HG03575 (cell line): Measurements from ENCODE around the gene ARMH1.
"Not testable (repeated sequence)": the region's sequence is repeated elsewhere in the genome, so short reads cannot be mapped to it uniquely, and the experiment has no call there.

Experiments used
- ATAC-seq: cut with Tn5 transposase; IDR thresholded peaks from one replicate; pipeline ENCODE4 v1.9.1; 2021; ENCODE audit not compliant: unreplicated experiment, insufficient number of reproducible peaks, low FRiP score; ENCODE audit errors: extremely low read depth

Gene ARMH1

DNA sequence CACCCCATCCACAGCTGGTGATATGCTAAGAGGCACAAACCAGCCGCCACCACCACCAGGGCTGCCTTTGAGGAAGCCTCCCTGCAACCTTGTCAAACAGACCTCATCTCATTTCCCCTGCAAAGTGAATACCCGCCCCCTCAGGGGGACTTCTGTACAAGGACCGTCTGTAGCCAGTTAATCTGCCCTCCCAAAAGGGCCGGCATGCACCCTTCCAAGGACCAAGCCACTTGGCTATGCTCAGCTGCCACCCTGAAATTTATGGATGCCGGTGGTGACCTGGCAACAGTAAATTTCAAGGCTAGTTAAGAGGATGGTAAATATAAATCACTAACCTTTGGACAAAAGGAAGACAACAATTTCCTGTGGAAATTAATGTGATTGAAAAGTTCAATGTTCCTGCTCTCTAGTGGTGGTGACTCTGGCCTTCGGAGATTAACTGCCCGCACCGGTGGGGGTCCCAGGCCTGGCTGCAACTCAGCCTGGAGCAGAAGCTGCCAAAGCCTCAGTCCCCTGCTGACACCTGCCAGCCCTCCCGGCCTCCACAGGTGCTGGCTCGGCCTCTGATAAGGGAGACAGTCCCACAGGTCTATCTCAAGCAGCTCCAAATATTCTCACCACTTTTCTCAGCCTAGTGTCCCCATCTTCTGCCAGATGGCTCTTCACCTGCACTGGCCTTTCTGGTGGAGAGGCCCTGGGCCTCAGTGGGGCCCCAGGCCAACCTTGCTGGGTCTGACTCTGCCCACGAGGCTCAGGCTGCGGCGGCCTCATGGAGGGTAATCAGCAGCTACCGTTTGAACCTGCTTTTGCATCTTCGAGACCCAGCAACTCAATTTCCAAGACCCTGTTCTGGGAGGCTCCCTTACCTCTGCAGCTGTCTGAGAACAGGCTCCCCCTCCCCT lies 12.5 kb upstream of the ARMH1 start:
- no peak for ATAC-seq

DNA sequence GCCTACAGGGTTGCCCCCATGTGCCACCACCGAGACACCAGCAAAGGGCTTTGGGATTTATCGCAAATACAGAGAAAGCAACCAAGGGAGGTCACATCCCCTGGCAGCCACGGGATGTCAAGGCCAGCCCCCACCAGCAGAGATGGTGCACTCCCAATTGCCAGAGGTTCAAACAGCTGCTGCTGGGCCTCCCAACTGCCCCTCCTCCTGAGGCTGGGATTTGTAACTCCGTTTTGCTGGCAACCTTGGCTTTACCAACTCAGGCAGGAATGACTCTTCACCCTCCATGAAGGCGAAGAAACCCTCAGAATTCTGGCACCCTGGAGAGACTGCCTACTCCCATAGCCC lies 11.9 kb upstream of the ARMH1 start:
- no peak for ATAC-seq

DNA sequence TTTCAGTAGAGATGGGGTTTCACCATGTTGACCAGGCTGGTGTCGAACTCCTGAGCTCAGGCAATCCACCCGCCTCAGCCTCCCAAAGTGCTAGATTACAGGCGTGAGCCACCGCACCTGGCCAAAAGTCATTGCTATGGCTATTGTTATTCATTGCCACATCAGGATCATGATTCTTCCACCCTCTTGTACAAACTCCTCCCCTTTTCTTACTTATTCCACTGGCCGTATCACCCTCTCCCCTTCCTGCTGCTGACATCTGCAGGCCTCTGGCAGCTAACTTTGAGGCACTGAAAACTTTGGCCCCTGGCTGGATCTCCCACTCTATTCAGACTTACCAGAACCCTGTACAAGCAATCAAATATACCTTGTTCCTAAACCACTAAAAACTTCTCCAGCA lies 11.1 kb upstream of the ARMH1 start:
- ATAC-seq, result no peak

DNA sequence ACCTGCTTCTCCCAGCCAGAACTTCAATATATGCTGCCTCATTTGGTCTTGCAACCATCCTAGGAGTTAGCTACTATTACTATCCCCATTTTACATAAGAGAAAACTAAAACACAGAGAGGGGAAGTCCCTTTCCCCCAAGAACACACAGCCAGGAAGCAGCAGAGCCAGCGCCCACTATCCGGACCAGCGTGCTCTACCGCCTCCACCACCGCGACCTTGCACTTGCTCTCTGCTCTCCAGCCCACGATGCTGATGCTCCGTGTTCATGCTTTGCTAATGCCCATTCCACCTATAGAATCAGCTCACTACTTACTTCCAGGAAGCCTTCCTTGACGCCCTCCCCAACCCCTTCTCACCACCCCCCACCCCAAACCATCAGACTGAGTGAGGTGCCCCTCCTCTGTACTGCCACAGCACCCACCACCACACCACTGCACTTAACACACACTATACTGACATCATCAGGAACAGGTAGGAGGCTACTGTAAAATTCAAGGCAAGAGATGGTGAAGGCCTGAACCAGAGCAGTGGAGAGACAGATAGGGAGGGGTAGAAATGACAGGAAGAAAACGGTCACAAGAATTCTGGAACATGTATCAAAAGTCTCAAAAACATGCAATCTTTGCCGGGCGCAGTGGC lies 9.7 kb upstream of the ARMH1 start:
- no peak for ATAC-seq

DNA sequence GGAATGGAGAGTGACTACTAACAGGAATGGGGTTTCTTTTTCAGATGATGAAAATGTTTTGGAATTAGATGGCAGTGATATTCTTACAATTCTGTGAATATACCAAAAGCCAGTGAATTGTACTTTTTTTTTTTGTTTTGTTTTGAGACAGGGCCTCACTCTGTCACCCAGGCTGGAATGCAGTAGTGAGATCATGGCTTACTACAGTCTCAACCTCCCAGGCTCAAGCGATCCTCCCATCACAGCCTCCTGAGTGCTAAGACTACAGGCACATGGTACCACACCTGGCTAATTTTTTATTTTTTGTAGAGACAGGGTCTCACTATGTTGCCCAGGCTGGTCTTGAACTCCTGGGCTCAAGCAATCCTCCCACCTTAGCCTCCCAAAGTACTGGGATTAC lies 7.8 kb upstream of the ARMH1 start:
- ATAC-seq, result not testable (repeated sequence)

DNA sequence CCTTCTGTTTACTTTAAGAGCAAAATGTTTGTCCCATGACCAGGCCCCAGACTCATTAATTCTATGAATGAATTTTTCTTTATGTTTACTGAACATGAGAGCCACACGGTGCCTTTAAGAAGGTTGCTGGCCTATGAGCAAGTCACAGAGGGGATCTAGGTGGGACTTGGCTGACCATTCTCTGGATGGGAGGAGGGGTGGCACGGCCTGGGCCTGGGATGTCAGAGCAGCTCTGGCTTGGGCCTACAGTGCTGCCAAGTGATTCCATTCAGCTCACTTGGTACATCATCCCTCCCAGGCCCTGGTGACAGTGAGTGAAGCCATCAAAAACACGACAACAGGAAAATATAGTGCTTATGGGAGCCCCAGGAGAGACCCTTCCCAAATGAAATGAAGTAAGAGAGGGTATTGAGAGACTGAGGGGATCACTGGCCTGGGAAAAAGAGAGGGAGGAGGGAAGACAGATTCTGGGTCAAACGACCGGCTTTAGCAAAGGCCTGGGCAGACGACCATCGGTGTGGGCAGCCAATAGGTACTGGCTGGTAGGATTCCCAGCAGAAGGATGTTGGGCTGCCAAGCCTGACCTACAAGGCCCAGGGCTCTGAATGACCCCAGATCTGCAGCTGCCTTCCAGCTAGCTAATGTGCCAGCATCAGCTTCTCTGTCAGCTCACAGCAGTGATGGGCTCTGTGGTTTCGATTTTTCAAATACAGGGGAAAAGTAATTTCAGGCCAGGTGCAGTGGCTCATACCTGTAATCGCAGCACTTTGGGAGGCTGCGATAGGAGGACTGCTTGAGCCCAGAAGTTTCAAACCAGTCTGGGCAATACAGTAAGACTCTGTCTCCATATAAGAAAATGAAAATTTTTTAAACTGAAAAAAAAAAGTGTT lies 3.5 kb upstream of the ARMH1 start:
- ATAC-seq, result no peak

DNA sequence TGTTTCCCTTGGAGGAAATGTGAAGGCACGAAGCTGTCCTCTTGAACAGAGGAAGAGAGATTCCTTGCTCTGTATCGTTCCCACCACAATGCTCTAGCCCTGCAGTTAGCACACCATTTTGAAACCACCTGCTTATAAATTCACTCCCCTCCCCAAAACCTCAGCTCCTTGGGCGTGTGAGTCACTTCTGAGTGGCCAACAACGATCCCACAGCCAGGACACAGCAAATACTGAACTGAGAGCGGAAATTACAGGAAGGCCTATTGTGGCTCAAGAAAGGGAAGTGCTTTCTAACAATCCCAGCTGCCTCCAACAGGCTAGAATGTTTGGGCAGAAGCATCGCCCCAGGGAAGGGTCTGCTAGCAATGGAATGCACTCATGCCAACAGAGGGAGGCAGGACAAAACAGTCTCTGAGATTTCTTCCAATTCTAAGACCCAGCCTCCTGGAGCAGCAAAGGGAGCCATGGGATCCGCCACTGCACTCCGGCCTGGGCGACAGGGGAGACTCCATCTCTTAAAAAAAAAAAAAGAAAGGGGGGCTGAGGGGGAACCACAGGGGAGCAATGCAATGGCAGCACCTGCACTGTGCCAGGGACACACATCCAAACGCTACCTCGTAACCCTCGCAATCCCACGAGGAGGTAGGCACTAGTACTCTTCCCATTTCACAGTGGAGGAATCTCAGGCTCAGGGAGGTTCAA lies 2.1 kb upstream of the ARMH1 start:
- no peak for ATAC-seq

DNA sequence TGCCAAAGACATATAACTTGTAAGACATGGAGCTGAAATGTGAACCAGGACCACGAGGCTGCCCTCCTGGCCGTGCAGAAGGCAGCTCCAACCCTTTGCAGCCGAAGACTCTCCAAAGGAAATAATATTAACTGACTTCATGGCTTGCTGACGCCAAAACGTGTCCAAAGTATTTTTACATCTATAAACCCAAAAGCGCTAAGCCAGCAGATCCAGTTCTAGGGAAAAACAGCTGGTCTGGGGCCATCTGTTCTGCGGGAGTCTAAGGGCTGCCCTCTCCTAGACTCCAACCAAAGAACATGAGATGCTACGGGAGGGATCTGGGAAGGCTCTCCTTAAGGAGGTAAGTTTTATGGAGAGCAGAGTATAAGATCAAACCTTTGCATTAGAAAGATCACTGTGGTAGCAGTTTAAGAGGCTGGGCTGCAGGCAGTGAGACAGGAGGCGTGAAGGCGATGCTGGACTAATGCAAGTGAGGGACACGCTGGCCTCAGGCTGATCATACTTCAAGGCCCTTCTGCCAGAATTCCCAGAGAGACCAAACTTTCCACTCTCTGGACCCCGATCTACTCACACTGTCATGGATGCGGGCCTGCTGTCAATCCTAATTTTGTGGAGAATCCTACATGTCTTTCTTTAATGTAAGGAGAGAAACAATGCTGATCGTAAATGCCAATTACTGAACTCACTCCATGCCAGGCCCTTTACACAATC lies 1.4 kb upstream of the ARMH1 start:
- ATAC-seq, result no peak

DNA sequence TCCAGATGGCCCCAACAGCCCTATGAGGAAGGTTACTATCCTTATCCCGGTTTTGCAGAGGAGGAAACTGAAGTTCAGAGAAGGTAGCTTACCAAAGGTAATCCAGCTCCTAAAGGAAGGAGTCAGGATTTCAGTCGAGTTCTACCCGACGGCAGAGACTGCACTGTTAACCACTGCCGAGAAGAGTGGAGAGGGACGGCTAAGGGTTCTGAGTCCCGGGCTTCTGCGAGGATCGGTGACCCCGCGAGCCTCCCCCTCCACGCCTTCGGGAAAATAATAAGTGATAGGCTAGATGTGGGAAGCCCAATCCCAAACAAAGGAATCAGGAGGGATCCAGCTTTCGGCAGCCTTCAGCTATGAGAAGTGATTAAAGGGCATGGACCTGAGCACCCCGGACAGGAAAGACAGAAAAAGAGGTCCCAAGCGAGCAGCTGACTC lies 820 bp upstream of the ARMH1 start:
- ATAC-seq, result peak; percentile 3

DNA sequence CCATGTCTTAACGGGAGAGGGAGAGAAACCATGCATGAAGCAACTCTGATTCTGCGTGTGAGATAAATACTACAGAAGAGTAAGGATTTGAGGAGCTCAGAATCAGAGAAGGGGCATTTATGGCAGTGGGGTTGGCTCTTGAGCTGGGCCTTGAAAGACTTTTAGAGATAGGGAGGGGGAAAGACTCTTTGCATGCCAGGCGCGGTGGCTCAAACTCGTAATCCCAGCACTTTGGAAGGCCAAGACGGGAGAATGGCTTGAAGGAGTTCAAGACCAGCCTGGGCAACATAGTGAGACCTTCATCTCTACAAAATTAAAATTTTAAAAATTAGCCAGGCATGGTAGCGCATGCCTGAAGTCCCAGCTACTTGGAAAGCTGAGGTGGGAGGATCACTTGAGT lies 672 bp downstream of the ARMH1 start:
- ATAC-seq, result no peak

DNA sequence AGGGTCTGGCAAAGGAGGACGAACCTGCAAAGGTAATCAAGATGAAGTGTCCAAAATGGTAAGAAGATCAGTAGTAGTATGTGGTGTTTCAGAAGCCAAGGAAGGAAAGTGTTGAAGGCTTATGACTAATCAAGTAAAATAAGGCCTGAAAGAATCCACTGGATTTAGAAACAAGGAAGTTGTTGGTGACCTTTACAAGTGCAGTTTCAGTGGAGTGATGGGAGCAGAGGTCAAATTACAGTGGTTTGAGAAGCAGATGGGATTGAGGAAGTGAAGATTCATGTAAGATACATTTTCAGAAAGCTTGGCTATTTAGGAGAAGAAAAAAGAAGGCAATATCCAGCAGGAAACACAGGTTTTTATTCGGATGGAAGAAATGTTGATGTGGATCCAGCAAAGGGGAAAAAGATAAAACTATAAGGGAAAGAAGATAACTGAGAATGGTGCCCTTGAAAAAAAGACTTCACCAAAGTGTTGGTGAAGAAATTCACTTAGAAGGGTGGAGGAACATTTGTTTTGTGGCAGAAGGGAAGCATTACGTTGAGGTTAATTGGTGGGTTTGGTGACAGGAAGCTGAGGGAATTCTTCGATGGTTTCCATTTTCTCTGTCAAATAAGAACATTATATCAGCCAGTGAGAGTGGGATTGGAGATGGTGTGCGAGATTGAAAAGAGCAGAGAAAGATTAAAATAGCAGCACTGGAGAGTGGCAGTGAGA lies 2.1 kb downstream of the ARMH1 start:
- ATAC-seq, result no peak

DNA sequence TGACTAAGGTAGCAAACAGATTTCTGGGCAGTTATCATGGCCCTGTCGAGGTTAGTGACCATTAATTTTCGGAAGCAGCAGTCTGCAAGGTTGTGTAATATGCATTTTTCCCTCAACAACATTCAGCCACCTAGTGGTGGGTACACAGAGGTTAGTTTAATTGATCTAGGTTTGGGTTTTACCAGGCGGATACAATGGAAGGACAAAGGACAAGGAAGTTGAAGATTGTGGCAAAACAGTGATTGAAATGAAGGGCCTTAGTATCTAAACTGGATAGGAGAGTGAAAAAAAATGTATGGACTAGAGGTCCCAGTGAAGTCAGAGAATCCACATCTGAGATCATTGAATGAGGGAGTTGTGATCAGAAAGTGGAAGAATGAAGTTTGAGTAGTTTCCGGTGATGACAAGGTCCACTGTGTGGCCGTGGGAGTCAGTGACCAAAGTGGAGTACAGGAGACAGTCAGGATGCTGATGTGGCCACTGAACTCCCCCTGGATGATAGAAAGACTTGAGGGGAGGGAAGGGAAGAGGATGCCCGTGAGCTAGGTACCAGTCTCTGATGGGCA lies 2.8 kb downstream of the ARMH1 start:
- ATAC-seq, result no peak

DNA sequence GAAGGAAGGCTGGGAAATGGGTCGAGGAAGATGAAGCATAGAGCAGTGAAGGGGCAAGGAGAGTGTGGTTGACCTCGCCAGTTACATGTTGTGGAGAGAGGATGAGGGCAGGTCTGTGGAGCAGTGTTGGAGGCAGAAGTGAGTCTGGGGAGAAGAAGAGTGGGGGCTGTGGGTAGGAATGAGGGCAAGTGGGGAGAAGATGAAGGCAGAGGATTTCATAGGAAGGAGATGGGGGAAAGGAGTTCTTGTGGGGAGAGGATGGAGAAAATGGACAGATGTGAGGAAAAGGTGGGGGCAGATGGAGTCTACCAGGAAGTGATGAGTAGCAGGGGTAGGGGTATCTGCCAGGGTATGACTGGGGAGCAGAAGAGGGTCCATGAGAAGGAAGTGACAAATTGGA lies 3.6 kb downstream of the ARMH1 start:
- no peak for ATAC-seq

DNA sequence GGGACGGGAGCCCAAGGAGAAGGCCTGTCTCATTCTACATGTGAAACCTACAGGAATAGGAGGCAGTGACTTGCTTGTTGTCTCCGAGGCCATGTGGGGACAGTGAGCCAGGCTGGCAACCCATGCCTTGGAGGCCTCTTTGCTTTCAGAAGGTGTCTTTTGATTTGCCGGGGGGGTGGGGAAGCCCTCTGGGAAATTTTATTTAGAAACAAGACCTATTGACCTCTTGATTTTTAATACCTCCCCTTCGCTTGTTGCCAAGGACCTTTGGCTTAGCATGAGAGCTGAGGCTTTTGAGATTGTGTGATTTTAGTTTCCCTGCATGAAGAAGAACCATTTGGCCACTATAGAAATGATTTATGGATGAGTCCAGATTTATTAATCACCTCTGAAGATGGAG lies 4.1 kb downstream of the ARMH1 start:
- ATAC-seq, result no peak

DNA sequence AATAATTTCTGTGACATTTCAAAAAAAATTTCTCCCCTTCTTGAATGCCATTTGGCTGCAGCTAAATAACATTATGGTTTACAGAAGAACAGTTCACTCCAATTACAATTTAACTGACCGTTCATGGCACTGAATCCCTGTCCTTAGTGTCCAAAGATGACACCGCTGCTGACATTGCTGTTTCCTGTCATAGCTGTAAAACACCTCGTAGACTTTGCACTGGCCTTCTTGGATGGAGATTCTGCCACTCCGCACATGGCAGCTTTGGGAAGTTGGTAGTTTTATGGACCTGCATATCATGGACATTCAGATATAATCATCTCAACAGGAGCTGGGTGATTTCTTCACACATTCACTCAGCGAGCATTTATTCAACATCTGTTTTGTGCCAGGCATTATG lies 5.0 kb downstream of the ARMH1 start:
- no peak for ATAC-seq

DNA sequence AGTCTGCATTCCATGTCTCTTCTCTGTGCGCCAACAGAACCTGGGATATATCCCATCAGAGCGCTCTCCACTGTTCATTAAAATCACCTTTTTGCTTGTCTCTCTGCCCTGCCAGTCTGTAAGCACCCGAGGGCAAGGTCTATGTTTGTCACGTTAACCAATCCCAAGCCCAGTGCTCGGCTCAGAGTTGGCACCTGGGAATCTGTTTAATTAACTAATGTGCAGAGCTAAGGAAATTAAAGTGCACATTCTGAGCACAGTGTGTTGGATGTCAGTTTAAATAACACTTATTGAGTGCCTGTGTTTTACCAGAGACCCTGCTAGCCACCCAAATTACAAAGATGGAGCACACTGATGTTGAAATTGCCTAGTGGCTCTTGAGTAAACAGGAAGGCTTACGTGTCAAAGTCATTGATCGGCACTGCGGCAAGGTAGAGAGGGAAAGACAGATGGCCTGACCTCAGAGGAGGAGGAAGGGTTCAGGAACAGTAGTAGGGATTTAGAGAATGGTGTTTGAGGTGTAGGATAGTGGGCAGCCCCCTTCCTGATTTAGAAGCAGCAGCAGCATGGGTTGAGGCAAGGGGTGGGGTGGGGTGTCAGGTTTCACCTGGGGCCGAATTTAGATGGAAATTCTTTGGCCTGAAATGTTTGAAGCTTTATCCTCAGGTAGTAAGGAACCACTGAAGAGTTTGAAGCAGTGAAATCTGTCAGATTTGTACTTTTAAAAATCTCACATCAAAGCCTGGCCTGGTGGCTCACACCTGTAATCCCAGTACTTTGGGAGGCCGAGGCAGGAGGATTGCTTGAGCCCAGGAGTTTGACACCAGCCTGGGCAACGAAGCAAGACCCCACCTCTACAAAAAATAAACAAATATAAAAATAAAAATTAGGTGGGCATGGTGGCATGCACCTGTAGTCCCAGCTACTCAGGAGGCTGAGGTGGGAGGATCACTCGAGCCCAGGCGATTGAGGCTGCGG lies 7.7 kb downstream of the ARMH1 start:
- no peak for ATAC-seq

DNA sequence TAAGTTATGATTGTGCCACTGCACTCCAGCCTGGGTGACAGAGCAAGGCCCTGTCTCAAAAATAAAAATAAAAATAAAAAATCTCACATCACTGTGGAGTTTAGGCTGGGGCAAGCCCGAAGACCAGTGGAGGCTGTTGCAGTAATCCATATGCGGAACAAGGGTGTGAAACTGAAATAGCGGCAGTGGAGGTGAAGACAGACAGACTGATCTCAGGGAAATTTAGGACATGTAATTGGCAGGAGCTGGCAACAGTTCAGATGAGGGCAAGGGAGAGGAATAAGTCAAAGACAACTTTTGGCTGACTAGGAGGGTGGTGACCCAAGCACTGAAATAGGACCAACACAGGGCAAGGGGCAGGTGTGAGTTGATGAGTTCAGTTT lies 8.4 kb downstream of the ARMH1 start:
- ATAC-seq, result no peak
